HL-60 (cell line): Measurements from ENCODE around the gene B3GNT9.
A peak's percentile ranks its signal among the peaks of the same experiment; 100 is the strongest.

Experiments
- DNase-seq, 2 experiments: peaks; one replicate each; pipeline ENCODE4 v3.0.0-alpha.2; 2010 to 2020; ENCODE audit warnings: low read depth in 1 of 2, low spot score in 1 of 2
- H3K27ac ChIP-seq: fragments of 250-450 bp; sonication (Bioruptor Pico); replicated peaks from 2 replicates; pipeline ENCODE4 v1.5.1; 2020; ENCODE audit warnings: mild to moderate bottlenecking, moderate library complexity
- H3K27me3 ChIP-seq: fragments of 250-450 bp; sonication (Bioruptor Pico); 2 replicates; pipeline ENCODE4 v1.5.1; 2021; ENCODE audit warnings: mild to moderate bottlenecking, moderate library complexity; ENCODE audit not compliant: insufficient read depth, poor library complexity, severe bottlenecking
- H3K4me3 ChIP-seq: replicated peaks from 2 replicates; pipeline ENCODE4 v1.5.1; 2011; ENCODE audit warnings: mild to moderate bottlenecking, control low read depth, low read length; ENCODE audit not compliant: insufficient read depth
- GABPA ChIP-seq: IDR thresholded peaks from 2 replicates; pipeline ENCODE4 v1.6.1; 2012; ENCODE audit warnings: low read depth
- POLR2AphosphoS5 ChIP-seq: IDR thresholded peaks from 2 replicates; pipeline ENCODE4 v1.6.1; 2012; ENCODE audit warnings: low read depth
- SPI1 ChIP-seq: IDR thresholded peaks from 2 replicates; pipeline ENCODE4 v1.6.1; 2012; ENCODE audit warnings: low read depth, mild to moderate bottlenecking, borderline replicate concordance
- TF ChIP-seq, protein P1 (sequence below): IDR thresholded peaks from one replicate; pipeline ENCODE4 v1.5.1; 2011; ENCODE audit warnings: low read length, control low read depth, inconsistent platforms; ENCODE audit not compliant: insufficient read depth
- TF ChIP-seq, protein P2 (sequence below): IDR thresholded peaks from 2 replicates; pipeline ENCODE4 v1.6.1; 2012; ENCODE audit warnings: low read depth; ENCODE audit not compliant: insufficient replicate concordance

B3GNT9 gene

DNA sequence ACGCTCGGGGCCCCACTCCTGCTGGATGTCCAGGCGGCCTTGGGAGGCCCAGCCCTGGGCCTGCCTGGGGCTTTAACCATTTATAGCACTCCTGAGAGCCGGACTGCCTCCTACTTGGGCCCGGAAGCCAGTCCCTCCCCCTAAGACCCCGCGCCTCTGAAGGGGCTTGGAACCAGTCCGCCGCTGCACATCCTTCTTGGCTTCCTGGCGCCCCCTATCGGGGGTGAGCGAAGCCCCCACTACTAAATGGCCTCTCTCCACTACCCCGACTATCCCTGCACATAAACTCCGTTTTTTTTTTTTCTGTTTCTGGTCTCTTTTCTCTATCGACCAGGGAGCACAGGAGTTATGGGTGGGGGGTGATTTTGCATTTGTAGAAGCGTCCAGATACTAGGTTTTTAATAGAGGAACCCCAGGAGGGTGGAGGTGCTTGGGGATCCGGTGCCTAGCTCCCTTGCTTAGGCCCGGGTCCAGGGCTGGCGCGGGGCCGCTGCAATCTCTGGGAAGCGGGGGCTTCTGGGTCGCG, 18.9 kb upstream of the B3GNT9 start:
- DNase-seq = no peak
- TF ChIP-seq, protein P1, sequence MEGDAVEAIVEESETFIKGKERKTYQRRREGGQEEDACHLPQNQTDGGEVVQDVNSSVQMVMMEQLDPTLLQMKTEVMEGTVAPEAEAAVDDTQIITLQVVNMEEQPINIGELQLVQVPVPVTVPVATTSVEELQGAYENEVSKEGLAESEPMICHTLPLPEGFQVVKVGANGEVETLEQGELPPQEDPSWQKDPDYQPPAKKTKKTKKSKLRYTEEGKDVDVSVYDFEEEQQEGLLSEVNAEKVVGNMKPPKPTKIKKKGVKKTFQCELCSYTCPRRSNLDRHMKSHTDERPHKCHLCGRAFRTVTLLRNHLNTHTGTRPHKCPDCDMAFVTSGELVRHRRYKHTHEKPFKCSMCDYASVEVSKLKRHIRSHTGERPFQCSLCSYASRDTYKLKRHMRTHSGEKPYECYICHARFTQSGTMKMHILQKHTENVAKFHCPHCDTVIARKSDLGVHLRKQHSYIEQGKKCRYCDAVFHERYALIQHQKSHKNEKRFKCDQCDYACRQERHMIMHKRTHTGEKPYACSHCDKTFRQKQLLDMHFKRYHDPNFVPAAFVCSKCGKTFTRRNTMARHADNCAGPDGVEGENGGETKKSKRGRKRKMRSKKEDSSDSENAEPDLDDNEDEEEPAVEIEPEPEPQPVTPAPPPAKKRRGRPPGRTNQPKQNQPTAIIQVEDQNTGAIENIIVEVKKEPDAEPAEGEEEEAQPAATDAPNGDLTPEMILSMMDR = peak; percentile 40
- TF ChIP-seq SPI1 = no peak
- Histone ChIP-seq H3K27ac (no peak overlapping the region), H3K4me3 (peak overlapping the region; percentile 17), H3K27me3 (peaks cover 67% of the 10 kb centered on the region)

DNA sequence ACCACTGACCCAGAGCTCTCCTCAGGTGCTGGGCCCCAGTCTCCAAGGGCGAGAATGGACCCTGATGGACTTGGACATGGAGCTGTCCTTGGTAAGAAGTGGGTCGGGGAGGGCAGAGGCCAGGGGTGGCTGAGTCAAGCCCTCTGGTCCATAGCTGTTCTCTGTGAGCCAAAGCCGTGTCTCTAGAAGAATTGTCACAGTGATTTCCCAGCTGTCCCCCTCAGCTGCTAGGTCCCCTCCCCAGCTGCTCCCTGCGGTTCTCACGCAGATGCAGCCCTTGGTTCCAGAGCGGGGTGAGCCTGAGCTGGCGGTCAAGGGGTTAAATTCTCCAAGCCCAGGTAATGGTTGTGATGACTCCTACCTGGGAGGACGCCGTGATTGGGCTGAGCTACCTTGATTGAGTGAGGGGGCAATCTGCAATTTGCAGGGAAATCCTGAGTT, 18.2 kb upstream of the B3GNT9 start:
- H3K4me3 ChIP-seq = no peak overlapping the region
- H3K27ac ChIP-seq = no peak overlapping the region
- TF ChIP-seq, protein P2, sequence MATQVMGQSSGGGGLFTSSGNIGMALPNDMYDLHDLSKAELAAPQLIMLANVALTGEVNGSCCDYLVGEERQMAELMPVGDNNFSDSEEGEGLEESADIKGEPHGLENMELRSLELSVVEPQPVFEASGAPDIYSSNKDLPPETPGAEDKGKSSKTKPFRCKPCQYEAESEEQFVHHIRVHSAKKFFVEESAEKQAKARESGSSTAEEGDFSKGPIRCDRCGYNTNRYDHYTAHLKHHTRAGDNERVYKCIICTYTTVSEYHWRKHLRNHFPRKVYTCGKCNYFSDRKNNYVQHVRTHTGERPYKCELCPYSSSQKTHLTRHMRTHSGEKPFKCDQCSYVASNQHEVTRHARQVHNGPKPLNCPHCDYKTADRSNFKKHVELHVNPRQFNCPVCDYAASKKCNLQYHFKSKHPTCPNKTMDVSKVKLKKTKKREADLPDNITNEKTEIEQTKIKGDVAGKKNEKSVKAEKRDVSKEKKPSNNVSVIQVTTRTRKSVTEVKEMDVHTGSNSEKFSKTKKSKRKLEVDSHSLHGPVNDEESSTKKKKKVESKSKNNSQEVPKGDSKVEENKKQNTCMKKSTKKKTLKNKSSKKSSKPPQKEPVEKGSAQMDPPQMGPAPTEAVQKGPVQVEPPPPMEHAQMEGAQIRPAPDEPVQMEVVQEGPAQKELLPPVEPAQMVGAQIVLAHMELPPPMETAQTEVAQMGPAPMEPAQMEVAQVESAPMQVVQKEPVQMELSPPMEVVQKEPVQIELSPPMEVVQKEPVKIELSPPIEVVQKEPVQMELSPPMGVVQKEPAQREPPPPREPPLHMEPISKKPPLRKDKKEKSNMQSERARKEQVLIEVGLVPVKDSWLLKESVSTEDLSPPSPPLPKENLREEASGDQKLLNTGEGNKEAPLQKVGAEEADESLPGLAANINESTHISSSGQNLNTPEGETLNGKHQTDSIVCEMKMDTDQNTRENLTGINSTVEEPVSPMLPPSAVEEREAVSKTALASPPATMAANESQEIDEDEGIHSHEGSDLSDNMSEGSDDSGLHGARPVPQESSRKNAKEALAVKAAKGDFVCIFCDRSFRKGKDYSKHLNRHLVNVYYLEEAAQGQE = peak; percentile 64
- no peak for TF ChIP-seq POLR2AphosphoS5
- TF ChIP-seq GABPA = no peak
- H3K27me3 ChIP-seq = peaks cover 65% of the 10 kb centered on the region
- no peak for DNase-seq

DNA sequence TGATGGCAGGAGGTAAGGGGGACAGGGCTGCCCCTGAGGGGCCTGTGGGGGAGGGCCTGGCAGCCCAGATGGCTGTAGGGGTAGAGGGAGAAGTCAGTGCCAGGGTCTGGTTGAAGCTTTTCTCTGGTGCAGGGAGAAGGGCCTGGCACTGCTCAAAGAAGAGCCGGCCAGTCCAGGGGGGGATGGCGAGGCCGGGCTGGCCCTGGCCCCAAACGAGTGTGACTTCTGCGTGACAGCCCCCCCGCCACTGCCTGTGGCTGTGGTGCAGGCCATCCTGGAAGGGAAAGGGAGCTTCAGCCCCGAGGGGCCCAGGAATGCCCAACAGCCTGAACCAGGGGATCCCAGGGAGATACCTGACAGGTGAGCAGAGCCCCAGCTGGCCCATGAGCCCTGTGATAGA, 16.8 kb upstream of the B3GNT9 start:
- Histone ChIP-seq H3K4me3 (no peak overlapping the region), H3K27me3 (peaks cover 70% of the 10 kb centered on the region), H3K27ac (no peak overlapping the region)
- TF ChIP-seq, protein P2 = no peak
- no peak for TF ChIP-seq SPI1
- TF ChIP-seq, protein P1 = no peak
- TF ChIP-seq GABPA = no peak
- no peak for TF ChIP-seq POLR2AphosphoS5
- no peak for DNase-seq

DNA sequence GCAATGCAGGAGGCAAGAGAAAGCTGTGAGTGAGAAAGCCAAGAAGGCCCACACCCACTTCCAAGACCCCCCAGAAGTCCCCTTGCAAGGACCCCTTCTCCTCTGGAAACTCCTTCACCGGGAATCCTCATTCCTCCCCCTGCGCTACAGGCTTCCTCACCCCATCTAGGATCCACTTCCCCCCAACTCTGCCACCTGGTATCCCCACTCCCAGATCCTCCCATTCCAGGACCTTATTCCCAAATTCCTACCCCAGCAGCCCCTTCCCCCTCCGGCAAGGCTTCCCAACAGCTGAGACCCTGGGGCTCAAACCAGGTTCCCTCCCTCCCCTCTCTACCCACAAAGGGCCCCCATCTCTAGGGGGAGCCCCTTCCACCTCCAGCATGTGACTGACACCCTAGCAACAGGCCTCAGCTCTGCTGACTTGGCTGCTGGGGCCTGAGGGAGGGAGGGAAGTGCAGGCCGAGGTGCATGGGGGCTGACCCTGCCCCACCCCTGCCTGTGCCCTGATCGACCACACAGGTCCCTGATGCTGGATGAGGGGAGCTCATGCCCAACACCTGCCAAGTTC, 15.9 kb upstream of the B3GNT9 start:
- Histone ChIP-seq H3K4me3 (no peak overlapping the region), H3K27ac (no peak overlapping the region), H3K27me3 (peaks cover 71% of the 10 kb centered on the region)
- TF ChIP-seq, protein P1 = no peak
- TF ChIP-seq SPI1 (no peak), POLR2AphosphoS5 (no peak), GABPA (no peak)
- TF ChIP-seq, protein P2 = no peak
- no peak for DNase-seq
